Measurements from ENCODE around the gene PRKN.

PRKN gene

DNA sequence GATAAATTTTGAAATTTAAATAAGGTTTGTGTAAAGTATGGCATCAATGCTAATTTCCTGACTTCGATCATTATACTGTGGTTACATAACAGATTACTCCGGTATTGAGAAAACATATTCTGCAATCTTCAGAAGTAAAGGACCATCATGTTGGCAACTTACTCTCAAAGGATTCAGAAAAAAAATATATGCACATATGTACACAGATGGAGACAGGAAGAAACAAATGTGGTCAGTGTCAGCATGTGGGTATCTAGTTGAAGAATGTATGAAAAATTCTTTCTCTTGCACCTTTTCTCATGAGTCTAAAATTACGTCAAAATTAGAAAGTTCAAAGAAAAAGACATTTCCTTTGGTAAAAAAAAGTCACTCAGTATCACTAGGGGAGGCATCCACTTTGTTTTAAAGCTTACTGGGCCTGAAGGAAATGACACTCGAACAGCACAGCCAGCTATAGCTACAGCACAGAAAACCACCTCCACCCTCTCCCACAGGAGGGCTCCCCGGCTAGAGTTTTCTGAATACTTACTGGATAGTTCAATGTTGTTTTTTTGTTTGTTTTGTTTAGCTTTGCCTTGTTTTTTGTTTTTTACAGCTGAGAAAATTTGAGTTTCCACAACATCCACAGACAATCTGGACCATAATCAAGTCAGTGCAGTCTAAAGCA lies 1136.5 kb downstream of the PRKN start:
- DNase-seq (ENCODE audit: low read depth), result no peak

GRCh38 chr6:161586887-161587286 lies 1140.7 kb downstream of the PRKN start:
- no peak for DNase-seq (ENCODE audit: low read depth)

DNA sequence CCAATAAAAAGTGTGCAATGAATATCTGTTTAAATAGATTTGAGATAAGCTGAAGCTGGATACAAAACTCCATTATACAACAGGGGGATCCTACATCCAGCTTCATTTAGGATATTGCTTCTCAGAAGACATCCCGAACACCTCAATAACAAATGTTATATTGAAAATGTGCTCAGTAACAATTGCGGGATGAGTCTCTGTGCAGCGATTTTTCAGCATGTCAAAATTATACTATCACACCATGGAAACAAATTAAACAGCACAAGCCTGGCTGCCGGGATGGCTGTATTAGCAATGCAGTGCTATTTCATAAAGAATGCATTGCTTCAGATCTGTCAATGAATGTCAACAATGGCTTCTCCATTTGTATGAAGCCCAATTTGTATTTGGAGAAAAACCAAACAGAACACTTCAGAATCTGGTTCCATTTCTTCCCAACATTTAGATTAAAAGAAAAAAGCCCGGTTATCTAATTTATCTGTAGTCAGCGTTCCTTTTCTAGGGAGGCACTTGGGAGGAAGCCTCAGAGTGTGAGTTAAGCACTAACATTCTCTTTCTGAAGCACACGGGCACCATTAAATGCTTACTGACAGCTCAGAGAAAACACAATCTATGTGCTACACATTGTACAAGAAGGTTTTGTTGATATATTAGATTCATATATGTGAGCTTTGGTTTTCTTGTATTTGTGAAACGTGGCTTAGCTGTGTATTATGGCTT lies 1142.8 kb downstream of the PRKN start:
- DNase-seq (ENCODE audit: low read depth), result no peak

GRCh38 chr6:161584051-161584450 lies 1143.5 kb downstream of the PRKN start:
- no peak for DNase-seq (ENCODE audit: low read depth)

GRCh38 chr6:161583584-161583983 lies 1144.0 kb downstream of the PRKN start:
- DNase-seq (ENCODE audit: low read depth), result no peak

- DNase-seq (ENCODE audit: low read depth), result no peak
Measured at GRCh38 chr6:161578478-161578877, 1149.1 kb downstream of the PRKN start.

GRCh38 chr6:161575523-161576254 lies 1151.9 kb downstream of the PRKN start:
- DNase-seq (ENCODE audit: low read depth), result no peak

- DNase-seq (ENCODE audit: low read depth), result no peak
Measured at GRCh38 chr6:161568885-161569456, 1158.6 kb downstream of the PRKN start.

DNA sequence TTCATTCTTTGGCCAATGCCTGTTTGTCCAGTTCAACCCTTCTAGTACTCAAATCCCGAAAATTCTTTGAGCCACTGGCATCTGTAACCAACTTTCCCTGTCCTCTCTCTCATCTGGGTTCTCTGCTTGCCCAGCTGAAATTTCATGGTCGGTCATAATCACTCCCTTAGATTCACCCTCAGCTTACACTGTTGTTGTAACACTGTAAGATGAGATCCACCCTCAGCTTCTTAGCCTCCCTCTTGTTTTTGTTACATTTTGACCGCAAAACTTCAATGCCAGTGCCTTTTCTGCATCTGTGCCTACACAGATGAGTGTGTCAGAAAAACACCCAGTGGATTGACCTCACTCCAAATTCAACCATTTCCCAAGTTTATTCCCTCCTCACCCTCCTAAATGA lies 1162.6 kb downstream of the PRKN start:
- no peak for DNase-seq (ENCODE audit: low read depth)

DNA sequence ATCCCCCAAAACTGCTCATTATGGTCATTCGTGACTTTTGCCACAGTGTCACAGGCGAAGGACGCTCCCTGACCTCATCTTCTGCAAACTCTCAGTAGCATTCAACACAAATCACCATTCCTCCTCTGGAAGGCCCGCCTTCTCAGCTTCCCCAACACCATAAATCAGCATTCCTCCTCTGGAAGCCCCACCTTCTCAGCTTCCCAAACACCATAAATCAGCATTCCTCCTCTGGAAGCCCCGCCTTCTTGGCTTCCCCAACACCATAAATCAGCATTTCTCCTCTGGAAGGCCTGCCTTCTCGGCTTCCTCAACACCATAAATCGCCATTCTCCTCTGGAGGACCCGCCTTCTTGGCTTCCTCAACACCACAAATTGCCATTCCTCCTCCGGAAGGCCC lies 1165.7 kb downstream of the PRKN start:
- DNase-seq (ENCODE audit: low read depth), result no peak

DNA sequence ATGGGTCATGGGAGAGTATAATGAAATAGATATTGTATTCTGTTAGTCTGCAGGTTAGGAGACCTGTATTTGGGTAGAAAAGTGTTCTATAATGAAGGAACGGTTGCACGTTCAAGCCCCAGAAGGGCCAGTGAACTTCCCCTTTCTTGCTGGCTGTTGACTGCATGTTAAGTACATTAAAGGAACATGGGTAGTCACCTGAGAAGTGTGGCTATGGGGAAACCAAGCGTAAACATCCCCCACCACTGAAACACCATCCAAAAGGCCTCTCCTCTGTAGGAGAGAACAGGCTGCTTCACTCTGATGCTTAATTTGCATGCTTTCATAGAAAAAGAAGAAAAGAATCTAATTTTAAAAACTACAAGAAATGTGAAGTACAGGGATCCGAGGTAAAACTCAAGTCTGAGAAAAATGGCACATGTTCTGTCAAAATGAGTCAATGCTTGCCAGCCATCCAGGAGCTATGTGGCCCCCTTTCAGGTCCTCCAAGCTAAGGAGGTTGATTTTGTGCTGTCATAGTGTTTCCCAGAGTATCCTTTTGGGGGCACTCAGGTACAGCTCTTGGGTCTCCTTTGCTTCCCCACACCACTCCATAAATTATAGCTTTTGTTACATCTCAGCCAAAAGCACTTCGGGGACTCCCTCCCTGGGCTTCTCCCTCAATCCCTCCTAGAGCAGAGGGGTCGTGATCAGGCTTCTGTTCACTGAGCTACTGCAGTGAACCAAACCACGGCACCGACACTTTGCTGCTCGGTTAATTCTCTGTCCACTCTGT lies 1170.0 kb downstream of the PRKN start:
- no peak for DNase-seq (ENCODE audit: low read depth)

GRCh38 chr6:161554883-161555282 lies 1172.7 kb downstream of the PRKN start:
- DNase-seq (ENCODE audit: low read depth), result no peak

DNA sequence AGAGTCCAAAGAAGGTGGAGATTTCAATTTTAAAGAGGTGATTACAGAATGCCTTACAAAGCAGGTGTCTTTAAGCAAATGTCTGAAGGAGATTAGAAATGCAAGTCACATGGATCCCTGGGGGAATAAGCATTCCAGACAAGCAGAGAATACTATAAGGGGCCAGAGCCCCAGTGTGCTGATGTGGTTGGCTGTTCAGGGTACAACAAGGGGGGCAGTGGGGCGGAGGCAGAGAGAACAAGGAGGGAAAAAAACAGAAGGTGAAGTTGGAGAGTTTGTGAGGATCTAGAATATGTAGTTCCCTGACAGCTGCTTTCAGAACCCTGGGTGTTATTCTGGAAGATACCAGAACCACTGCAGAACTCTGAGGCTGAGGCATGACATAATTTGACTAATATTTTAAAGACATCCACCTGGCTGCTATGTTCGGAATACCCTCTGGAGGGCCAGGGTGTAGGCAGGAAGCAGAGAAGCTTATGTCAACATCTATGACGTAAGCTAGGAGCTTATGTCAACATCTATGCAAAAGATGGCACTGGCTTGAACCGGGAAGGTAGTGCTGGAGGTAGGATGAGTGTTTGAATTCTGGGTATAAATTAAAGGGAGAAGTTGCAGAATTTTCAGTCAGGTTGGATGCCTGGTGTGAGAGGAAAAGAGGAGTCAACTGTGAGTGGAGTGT lies 1177.5 kb downstream of the PRKN start:
- DNase-seq (ENCODE audit: low read depth), result no peak

DNA sequence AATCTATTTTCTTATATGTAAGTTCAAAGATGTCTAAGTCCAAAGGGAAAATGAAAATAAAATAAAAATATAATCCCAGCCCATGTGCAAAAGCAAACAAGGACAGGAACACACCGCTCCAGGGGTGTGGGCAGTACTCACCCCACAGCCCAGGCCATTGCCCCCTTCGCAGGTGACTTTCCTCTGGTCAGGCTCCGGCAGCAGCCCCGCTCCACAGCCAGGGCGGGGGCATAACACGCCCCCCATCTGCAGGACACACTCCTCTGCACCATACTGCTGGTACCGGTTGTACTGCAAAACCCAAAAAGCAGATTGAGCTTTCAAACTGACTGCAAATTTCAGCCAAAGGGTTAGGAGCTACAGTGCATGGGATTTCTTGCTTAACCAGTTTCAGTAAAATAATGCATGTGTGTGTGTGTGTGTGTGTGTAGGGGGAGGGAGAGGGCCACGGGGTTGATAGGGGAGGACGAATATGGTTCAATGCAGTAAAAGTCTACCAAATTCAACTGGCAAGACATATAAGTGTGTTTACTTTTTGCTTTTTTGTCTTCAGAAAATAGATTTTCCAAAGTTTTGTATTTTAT lies 1178.8 kb downstream of the PRKN start:
- no peak for DNase-seq (ENCODE audit: low read depth)

- DNase-seq (ENCODE audit: low read depth), result no peak
Measured at GRCh38 chr6:161547617-161548016, 1179.9 kb downstream of the PRKN start.

DNA sequence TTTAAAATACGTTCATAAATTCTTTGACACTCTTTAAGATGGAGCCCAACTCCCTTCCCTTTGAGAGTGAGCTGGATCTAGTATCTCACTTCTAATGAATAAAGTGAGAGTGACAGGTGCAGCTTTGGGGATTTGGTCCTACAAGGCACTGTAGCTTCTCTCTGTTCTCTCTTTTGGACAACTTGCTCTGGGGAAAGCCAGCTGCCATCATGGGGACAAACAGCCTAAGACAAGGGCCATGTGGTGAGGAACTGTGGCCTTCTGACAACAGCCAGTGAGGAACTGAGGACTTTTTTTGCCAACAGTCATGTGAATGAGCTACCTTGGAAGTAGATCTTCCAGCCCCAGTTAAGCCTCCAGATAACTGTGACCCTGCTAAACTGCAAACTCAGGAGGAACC lies 1180.9 kb downstream of the PRKN start:
- no peak for DNase-seq (ENCODE audit: low read depth)

- no peak for DNase-seq (ENCODE audit: low read depth)
Measured at GRCh38 chr6:161545741-161546140, 1181.8 kb downstream of the PRKN start.

DNA sequence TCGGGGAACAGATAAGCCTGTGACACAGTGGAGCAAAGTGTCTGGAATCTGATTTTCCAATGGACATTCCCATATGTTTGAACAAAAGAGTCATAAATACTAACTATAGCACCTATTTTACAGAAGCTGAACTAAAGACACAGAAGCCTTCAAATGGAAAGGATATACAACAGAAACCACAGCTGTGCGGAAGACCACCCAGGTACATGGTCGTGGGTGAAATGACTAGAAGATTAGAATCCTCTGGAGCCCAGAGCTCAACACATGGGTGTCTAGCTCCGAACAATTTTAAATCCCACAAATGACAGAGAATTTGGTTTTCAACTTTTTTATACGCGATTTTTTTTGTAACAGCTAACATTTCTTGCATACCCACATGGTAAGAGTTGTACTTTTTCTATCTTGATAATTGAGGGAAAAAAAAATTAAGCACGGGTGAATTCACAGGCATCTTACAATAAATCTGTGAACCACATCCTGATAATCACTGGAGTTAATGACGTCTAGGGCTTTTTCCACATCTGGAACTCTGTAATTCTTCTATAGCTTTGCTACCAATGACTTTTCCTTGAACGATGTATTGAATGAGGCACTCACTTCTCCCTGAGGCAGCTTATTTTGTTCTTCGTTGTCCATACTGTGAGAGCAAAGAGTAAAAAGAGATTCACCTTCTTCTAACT lies 1182.6 kb downstream of the PRKN start:
- DNase-seq (ENCODE audit: low read depth), result no peak

DNA sequence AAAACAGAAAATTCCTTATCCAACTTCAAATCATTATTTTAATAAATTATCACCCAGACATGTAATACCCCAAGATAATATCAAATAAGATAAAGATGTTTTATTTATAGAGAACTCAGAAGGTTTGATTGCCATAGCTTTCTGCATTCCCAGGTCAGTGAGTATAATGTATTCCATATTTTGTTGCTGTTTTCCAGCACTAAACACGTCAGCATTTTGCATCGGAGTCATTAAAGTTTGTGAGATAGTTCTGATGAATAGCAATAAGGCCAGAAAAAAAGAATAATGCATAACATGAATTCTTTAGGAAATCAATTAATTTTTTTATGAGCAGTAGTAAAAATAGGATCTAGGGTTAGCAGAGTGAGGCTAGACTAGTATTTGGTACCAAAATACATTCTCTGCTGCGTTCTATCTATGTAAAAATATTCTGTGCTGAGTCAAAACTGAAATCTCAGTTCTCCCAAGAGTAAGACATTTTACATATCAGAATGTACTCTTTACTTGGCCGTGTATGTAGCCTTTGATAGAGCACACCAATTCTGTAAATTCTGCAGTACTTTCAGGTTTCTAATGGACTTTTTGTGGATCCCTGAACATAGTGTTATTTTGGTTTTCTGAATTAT lies 1183.8 kb downstream of the PRKN start:
- DNase-seq (ENCODE audit: low read depth), result no peak

DNA sequence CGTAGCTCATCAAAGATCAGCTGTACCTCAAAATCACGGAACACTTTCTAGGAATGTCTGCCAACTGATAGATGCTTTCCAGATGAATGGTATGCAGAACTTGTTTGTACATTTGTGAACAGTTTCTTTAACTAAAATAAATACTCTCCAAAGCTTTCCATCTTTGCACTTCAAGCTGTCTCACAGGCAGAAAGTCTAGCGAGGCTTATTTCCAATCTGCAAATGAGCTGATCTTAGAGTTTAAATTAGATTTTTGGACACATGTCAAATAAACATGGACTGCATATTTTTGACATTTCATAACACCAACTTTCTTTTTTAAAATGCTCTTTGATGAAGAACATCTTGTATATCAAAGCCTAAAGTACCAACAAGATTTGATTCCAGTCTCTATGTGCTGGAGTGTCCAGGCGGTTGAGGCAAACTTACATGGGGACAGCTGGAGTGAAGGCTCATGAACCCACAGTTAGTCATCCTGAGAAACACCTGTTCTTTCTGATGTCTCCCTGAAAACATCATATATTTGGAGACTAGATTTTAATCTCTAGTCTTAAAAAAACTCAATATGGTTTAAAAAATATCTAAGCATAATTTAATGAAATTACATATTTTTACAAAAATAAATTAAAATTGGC lies 1185.1 kb downstream of the PRKN start:
- DNase-seq (ENCODE audit: low read depth), result no peak
